CD14-positive monocyte (primary cell): Measurements from ENCODE around the gene CCDC200. TPM values are rescaled to one million over a fixed set of nuclear protein-coding genes. Genes with fewer than 3 reads are reported as not detected.
"Not testable (repeated sequence)": the region's sequence is repeated elsewhere in the genome, so short reads cannot be mapped to it uniquely, and the experiment has no call there.

Experiments
- DNase-seq, 3 donors: peaks; one replicate each; pipeline ENCODE4 v3.0.0-alpha.2; 2011 to 2022
- H2AFZ ChIP-seq: 2 replicates; pipeline ENCODE4 v1.6.0; 2012; ENCODE audit warnings: mild to moderate bottlenecking, low read depth, low read length, inconsistent platforms; ENCODE audit not compliant: insufficient read depth, poor library complexity, severe bottlenecking
- H3K27ac ChIP-seq, 2 donors: 1 replicate in 1 of 2; 2 replicates in 1 of 2; pipeline ENCODE4 v1.5.1; 2012 to 2013; ENCODE audit warnings: low read length in 2 of 2, control low read depth in 1 of 2, inconsistent platforms in 1 of 2, low read depth in 1 of 2, mild to moderate bottlenecking in 1 of 2
- H3K27me3 ChIP-seq, 2 donors: one replicate each; pipeline versions ENCODE4 v1.6.0 to v1.6.1; 2011 to 2013; ENCODE audit warnings: low read length in 2 of 2; ENCODE audit not compliant: control insufficient read depth in 2 of 2, insufficient read depth in 2 of 2
- H3K36me3 ChIP-seq, 2 donors: replicated peaks in 1 of 2; 1 replicate in 1 of 2; 2 replicates in 1 of 2; pipeline versions ENCODE4 v1.5.1 to v1.6.1; 2012 to 2013; ENCODE audit warnings: low read length in 2 of 2, control low read depth in 1 of 2, inconsistent platforms in 1 of 2, mild to moderate bottlenecking in 1 of 2; ENCODE audit not compliant: insufficient read depth in 2 of 2, control insufficient read depth in 1 of 2
- H3K4me1 ChIP-seq, 2 donors: 1 replicate in 1 of 2; 2 replicates in 1 of 2; pipeline versions ENCODE4 v1.5.1 to v1.6.1; 2012 to 2013; ENCODE audit warnings: low read length in 2 of 2, control low read depth in 1 of 2, inconsistent platforms in 1 of 2, mild to moderate bottlenecking in 1 of 2, moderate library complexity in 1 of 2; ENCODE audit not compliant: insufficient read depth in 2 of 2, control insufficient read depth in 1 of 2
- H3K4me2 ChIP-seq: replicated peaks from 2 replicates; pipeline ENCODE3; 2012; ENCODE audit warnings: low read length, moderate library complexity, mild to moderate bottlenecking; ENCODE audit not compliant: poor library complexity, severe bottlenecking; ENCODE audit errors: extremely low read depth
- H3K4me3 ChIP-seq, 3 experiments: fragments of 200-600 bp in 1 of 3; sonication (generic) in 1 of 3; replicated peaks in 1 of 3; 1 replicate in 2 of 3; 2 replicates in 1 of 3; pipeline ENCODE4 v1.5.1; 2011 to 2013; ENCODE audit warnings: low read length in 3 of 3, mild to moderate bottlenecking in 3 of 3, control low read depth in 2 of 3, low read depth in 2 of 3, inconsistent platforms in 1 of 3, moderate library complexity in 1 of 3
- H3K79me2 ChIP-seq: 2 replicates; pipeline ENCODE4 v1.6.0; 2012; ENCODE audit warnings: mild to moderate bottlenecking, control low read depth, inconsistent platforms, low read length, moderate library complexity; ENCODE audit not compliant: insufficient read depth
- H3K9ac ChIP-seq: 2 replicates; pipeline ENCODE4 v1.6.0; 2017; ENCODE audit warnings: low read length, mild to moderate bottlenecking; ENCODE audit not compliant: insufficient read depth, poor library complexity, severe bottlenecking
- H3K9me3 ChIP-seq, 2 donors: replicated peaks in 1 of 2; 1 replicate in 1 of 2; 2 replicates in 1 of 2; pipeline versions ENCODE4 v1.5.1 to v1.6.1; 2012 to 2013; ENCODE audit warnings: low read length in 2 of 2, control low read depth in 1 of 2; ENCODE audit not compliant: control insufficient read depth in 1 of 2, insufficient read depth in 1 of 2
- H4K20me1 ChIP-seq: 2 replicates; pipeline ENCODE4 v1.6.0; 2012; ENCODE audit warnings: mild to moderate bottlenecking, low read length, control low read depth, moderate library complexity; ENCODE audit not compliant: insufficient read depth
- H3K27ac Mint-ChIP-seq, 7 donors: one replicate each; pipeline ENCODE4 v1.8.0; 2020; ENCODE audit warnings: mild to moderate bottlenecking in 7 of 7, mixed read lengths in 7 of 7, moderate library complexity in 6 of 7, inconsistent platforms in 2 of 7
- H3K27me3 Mint-ChIP-seq, 3 donors: one replicate each; pipeline ENCODE4 v1.8.0; 2021 to 2022; ENCODE audit warnings: low read depth in 3 of 3, mild to moderate bottlenecking in 3 of 3, mixed read lengths in 3 of 3, moderate library complexity in 3 of 3, inconsistent platforms in 1 of 3
- H3K36me3 Mint-ChIP-seq, 2 donors: one replicate each; pipeline ENCODE4 v1.8.0; 2020; ENCODE audit warnings: mixed read lengths in 2 of 2, inconsistent platforms in 1 of 2, mild to moderate bottlenecking in 1 of 2
- H3K4me1 Mint-ChIP-seq: one replicate; pipeline ENCODE4 v1.8.0; 2020; ENCODE audit warnings: mild to moderate bottlenecking, mixed read lengths
- H3K4me3 Mint-ChIP-seq, 2 donors: one replicate each; pipeline ENCODE4 v1.8.0; 2020; ENCODE audit warnings: mild to moderate bottlenecking in 2 of 2, mixed read lengths in 2 of 2, moderate library complexity in 1 of 2
- H3K9me3 Mint-ChIP-seq, 7 donors: one replicate each; pipeline ENCODE4 v1.8.0; 2020 to 2022; ENCODE audit warnings: mixed read lengths in 7 of 7, mild to moderate bottlenecking in 6 of 7, moderate library complexity in 6 of 7, inconsistent platforms in 2 of 7
- WGBS: methylation state at CpG from one replicate; pipeline ENCODE4 v1.1.5; 2013; ENCODE audit warnings: missing lambda C conversion rate; ENCODE audit not compliant: insufficient coverage; 5-methylcytosine and 5-hydroxymethylcytosine counted together
- intact Hi-C, 2 donors: fragments of 100-400 bp; cut with micrococcal nuclease; formaldehyde crosslinking; loops; one replicate each; pipeline versions ENCODE4 v1.15.0 to v1.15.1; 2023
- polyA plus RNA-seq, 3 donors: library from polyadenylated mRNA; depleted of rRNA in 1 of 3; unstranded in 2 of 3; stranded (reverse) in 1 of 3; fragments of 300-500 nt in 2 of 3; fragments of >200 nt in 1 of 3; fragmentation: Illumina TruSeq in 2 of 3; gene quantifications; 1 replicate in 2 of 3; 2 replicates in 1 of 3; pipeline ENCODE4 v1.2.3, GENCODE V29; 2012 to 2021
- TF ChIP-seq, protein P1 (sequence below): fragments of 200-600 bp; IDR thresholded peaks from one replicate; pipeline ENCODE4 v1.8.0; 2022; ENCODE audit warnings: antibody characterized with exemption, mild to moderate bottlenecking

The CCDC200 gene
- polyA plus RNA-seq, 3 donors, result not detected

DNA sequence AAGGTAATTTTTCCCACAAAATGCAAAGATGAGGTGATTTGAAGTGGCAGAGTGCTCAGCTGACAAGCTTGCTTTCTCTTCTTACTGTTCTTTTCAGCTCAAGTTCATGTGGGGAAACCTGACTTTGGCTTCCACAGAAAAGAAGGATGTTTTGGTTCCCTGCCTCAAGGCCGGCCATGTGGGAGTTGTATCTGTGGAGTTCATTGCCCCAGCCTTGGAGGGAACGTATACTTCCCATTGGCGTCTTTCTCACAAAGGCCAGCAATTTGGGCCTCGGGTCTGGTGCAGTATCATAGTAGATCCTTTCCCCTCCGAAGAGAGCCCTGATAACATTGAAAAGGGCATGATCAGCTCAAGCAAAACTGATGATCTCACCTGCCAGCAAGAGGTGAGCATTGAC lies 35.2 kb downstream of the CCDC200 start:
- H3K36me3 ChIP-seq, result peaks cover 86 to 98% of the 10 kb centered on the region in 2 donors
- no peaks in the 10 kb centered on the region for H3K9me3 ChIP-seq
- no peak overlapping the region for H3K9ac ChIP-seq
- H3K4me3 ChIP-seq, result no peak overlapping the region
- intact Hi-C loops, result loop anchor here in 1 of 2 donors (10.0 kb wide), 1 partner anchor 312 kb away; no protein-coding TSS in a partner anchor
- peaks cover 91 to 98% of the 10 kb centered on the region in 2 donors for H3K36me3 Mint-ChIP-seq
- H2AFZ ChIP-seq, result no peak overlapping the region
- no peaks in the 10 kb centered on the region for H3K4me1 Mint-ChIP-seq
- peaks cover 62% of the 10 kb centered on the region for H4K20me1 ChIP-seq
- no peaks in the 10 kb centered on the region for H3K27me3 Mint-ChIP-seq
- WGBS, result 98% methylated on average over 5 of the region's 5 CpGs
- no peaks in the 10 kb centered on the region for H3K79me2 ChIP-seq
- H3K27ac ChIP-seq, result no peak overlapping the region
- TF ChIP-seq, protein P1, sequence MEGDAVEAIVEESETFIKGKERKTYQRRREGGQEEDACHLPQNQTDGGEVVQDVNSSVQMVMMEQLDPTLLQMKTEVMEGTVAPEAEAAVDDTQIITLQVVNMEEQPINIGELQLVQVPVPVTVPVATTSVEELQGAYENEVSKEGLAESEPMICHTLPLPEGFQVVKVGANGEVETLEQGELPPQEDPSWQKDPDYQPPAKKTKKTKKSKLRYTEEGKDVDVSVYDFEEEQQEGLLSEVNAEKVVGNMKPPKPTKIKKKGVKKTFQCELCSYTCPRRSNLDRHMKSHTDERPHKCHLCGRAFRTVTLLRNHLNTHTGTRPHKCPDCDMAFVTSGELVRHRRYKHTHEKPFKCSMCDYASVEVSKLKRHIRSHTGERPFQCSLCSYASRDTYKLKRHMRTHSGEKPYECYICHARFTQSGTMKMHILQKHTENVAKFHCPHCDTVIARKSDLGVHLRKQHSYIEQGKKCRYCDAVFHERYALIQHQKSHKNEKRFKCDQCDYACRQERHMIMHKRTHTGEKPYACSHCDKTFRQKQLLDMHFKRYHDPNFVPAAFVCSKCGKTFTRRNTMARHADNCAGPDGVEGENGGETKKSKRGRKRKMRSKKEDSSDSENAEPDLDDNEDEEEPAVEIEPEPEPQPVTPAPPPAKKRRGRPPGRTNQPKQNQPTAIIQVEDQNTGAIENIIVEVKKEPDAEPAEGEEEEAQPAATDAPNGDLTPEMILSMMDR, result no peak
- H3K9me3 Mint-ChIP-seq, result no peaks in the 10 kb centered on the region
- H3K4me2 ChIP-seq, result no peak overlapping the region
- no peaks in the 10 kb centered on the region for H3K27me3 ChIP-seq
- H3K4me3 Mint-ChIP-seq, result no peak overlapping the region
- DNase-seq, result no peak
- no peak overlapping the region for H3K27ac Mint-ChIP-seq
- H3K4me1 ChIP-seq, result no peaks in the 10 kb centered on the region

DNA sequence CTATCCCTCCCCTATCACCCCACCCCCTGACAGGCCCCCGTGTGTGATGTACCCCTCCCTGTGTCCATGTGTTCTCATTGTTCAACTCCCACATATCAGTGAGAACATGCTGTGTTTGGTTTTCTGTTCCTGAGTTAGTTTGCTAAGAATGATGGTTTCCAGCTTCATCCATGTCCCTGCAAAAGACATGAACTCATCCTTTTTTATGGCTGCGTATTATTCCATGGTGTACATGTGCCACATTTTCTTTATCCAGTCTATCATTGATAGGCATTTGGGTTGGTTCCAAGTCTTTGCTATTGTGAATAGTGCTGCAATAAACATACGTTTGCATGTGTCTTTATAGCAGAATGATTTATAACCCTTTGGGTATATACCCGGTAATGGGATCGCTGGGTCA lies 41.8 kb downstream of the CCDC200 start:
- H3K4me3 ChIP-seq, H3K79me2 ChIP-seq, H2AFZ ChIP-seq, H3K27me3 Mint-ChIP-seq, H3K27me3 ChIP-seq, H3K4me2 ChIP-seq, H3K9me3 Mint-ChIP-seq, H3K27ac ChIP-seq, H3K9ac ChIP-seq, intact Hi-C loops, H3K4me3 Mint-ChIP-seq, DNase-seq, H3K9me3 ChIP-seq, H3K4me1 ChIP-seq, H3K27ac Mint-ChIP-seq, H3K4me1 Mint-ChIP-seq: not testable (repeated sequence)
- H3K36me3 ChIP-seq, result peaks cover 59 to 95% of the 10 kb centered on the region in 2 donors
- H4K20me1 ChIP-seq, result peaks cover 83% of the 10 kb centered on the region
- peaks cover 59 to 93% of the 10 kb centered on the region in 2 donors for H3K36me3 Mint-ChIP-seq
- 100% methylated on average over 2 of the region's 5 CpGs for WGBS
